ENCODE measurements around the gene DLEU7.

The DLEU7 gene

GRCh38 chr13:50842251-50842989 lies 1.1 kb downstream of the DLEU7 start:
- DNase-seq (ENCODE audit: low spot score), result no peak

DNA sequence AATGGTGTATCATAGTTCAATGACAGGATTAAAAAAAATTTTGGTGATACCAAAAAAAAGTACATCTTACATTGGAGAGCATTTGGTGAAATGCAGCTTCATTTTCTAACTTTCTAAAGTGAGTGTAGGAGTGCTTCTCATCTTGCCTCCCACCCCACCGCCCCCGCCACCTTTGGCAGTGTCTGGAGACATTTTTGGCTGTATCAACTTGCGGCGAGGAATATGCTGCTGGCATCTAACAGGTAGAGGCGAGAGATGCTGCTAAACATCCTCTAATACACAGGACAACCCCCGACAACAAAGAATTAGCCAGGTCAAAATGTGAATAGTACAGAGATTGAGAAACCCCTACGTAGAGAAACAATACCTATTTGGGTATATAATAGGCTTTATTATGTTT lies 1.7 kb downstream of the DLEU7 start:
- no peak for DNase-seq (ENCODE audit: low spot score)

GRCh38 chr13:50840284-50840683 lies 3.2 kb downstream of the DLEU7 start:
- DNase-seq (ENCODE audit: low spot score), result no peak

- DNase-seq (ENCODE audit: low spot score), result no peak
These were observed 3.7 kb downstream of the DLEU7 start for GRCh38 chr13:50839828-50840227.

DNA sequence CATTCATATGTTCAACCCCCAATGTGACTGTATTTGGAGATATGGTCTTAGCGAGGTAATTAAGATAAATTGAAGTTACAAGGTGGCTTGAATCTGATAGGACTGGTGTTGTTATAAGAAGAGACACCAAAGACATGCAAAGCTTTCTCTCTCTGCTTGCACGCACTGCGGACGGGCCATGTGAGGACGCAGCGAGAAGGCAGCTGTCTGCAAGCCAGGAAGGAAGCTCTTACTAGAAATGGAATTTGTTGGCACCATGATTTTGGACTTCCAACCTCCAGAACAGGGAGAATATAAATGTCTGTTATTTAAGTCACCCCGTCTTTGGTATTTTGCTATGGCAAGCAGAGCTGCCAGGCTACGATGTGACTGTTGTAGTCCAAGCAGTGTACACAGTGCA lies 4.8 kb downstream of the DLEU7 start:
- DNase-seq (ENCODE audit: low spot score), result no peak

DNA sequence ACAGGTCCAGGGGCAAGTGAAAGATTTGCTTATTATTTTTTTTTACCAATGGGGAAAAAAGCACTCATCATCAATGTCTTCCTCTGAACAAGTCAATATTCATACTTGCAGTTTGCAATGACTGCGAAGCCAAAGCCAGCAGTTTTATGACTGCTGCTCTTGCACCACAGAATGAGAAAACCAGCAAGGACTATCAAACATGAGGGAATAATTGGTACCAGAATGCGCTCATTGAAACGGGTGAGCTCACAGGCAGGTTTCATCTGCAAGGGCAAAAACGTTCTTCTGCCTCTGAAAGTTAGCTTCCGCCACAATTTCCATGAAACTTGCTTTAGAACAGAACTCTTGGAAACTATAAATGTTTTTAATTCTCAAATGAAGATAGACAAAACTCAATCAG lies 5.5 kb downstream of the DLEU7 start:
- no peak for DNase-seq (ENCODE audit: low spot score)

DNA sequence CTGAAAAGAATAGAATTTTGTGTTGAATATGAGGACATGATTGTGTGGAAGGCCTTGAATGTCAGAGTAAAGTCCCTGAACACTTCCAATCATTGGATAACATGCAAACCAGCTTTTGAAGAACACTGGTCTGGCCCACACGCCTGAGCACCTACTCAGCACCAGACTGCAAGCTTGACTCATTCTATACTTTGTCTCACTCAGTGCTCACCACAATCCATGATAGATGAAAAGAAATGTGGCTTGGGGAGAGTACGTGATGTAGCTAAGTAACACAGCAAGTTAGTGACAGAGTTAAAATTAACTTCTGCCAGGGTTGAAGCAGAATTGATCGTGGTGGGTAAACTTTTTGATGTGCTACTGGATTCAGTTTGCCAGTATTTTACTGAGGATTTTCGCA lies 12.0 kb downstream of the DLEU7 start:
- DNase-seq (ENCODE audit: low spot score), result no peak

GRCh38 chr13:50829896-50830295 lies 13.6 kb downstream of the DLEU7 start:
- no peak for DNase-seq (ENCODE audit: low spot score)

DNA sequence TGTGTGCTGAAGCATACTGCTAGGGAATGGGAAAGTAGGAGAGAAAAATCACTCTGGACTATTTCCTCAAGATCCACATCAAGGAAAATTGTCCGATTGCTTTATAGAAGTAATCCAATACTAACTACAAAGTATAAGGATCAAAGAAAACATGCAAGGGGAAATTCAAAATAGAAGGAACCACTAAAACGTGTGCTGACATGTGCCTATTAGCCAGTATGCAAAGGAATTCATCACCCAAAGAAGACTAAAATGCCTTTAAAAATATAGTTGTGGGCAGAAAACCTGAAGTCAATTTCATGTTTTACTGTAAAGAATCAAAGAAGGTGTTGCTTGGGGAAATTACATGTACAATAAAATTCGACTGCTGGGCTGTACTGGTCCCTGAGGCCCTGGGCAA lies 14.3 kb downstream of the DLEU7 start:
- no peak for DNase-seq (ENCODE audit: low spot score)

- no peak for DNase-seq (ENCODE audit: low spot score)
These were observed 17.5 kb downstream of the DLEU7 start for GRCh38 chr13:50826035-50826434.

DNA sequence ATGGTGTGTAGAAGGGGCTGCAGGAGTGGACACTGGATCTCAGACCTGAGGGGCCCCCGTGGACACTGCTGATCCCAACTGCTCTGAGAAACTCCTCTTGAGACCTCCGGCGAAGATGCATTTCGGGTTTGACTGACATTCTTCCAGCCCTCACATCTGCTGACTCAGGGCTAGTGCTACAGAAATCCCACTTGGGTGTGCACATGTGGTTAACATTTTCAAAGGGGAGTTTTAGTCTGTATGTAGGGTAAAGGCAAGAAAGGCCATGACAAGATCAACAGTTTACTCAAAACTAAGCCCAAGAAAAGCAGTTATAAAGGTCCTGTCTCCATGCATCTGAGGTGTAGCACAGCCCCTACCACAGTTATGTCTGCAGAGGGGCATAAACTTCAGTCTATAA lies 31.2 kb downstream of the DLEU7 start:
- no peak for DNase-seq (ENCODE audit: low spot score)

DNA sequence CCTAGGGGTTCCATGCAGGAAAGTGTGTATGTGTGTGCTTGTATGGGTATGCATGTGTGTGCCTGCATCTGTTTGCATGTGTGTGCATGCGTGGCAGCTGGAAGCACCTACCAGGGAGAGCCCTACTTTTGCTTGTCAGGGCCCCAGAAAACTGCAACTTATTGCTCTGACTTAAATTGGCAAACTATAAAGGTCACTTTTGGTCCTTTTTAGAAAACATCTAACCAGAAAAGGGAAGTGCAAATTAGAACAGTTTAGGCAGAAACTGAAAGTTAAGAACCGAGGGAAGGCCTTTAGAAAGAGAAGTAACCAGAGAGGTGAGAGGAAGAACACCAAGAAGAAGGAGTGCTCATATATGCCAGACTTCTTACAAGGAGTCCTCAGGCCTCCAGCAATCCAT lies 32.5 kb downstream of the DLEU7 start:
- DNase-seq (ENCODE audit: low spot score), result no peak

DNA sequence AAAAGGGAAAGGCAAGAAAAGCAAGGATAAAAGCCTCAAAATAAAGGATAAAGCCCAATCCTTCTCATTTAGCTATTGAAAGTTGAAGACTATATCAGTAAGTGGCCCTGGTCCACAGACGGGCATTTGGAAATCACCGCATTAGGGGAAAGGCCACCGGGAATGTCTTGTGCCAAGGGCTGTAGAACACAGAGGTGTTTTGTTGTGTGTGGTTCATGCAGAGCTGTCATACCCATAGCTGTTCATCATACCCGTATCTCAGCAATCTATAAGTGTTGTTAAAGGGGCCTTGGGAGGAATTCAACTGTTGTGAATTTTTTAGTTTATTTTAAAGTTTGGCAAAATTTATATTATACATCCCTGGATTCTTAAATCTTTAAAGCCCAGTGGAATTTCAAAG lies 33.0 kb downstream of the DLEU7 start:
- DNase-seq (ENCODE audit: low spot score), result no peak

DNA sequence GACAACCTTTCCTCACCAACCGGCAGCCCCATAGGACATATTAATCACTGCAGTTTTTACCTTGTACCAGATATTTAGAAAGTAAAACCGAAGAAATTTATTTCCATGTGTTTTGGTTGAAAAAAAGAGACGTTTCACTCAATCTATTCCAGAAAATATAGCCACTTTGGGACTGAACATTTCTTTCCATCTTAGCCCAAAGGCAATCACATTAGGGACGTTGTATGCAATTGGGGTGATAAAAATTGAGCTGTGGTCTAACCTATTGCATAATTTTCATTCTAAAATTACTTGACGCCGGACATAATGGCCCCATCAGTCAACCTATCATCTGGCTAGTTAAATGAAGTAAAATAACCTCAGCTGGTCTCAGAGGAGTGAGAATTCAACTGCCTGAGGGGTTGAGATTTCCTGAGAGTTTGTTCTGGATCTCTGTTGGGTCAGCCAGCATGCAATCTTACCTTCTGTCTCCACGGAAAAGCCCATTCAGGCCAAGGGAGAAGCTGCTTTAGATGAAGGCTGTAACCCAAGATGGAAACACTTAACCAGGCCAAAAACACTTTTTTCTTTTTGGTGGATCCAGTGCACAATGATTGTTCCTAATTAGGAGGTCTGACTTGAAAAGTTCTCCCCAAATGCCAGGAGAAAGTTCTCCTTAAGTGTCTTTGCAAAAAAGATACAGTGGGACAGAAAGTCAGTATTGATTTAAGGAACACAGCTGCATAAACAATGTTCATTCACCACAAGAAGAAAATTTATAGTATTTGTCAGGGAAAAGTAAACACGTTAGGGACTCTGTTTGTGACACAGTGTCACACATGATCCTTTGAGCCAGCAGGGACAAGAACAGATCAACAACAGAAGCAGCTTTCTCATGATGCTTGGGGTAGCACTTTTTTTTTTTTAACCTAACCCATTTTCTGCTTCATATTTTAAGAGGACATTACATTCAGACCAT lies 34.1 kb downstream of the DLEU7 start:
- no peak for DNase-seq (ENCODE audit: low spot score)

- no peak for DNase-seq (ENCODE audit: low spot score)
These were observed 37.7 kb downstream of the DLEU7 start for GRCh38 chr13:50805805-50806204.

DNA sequence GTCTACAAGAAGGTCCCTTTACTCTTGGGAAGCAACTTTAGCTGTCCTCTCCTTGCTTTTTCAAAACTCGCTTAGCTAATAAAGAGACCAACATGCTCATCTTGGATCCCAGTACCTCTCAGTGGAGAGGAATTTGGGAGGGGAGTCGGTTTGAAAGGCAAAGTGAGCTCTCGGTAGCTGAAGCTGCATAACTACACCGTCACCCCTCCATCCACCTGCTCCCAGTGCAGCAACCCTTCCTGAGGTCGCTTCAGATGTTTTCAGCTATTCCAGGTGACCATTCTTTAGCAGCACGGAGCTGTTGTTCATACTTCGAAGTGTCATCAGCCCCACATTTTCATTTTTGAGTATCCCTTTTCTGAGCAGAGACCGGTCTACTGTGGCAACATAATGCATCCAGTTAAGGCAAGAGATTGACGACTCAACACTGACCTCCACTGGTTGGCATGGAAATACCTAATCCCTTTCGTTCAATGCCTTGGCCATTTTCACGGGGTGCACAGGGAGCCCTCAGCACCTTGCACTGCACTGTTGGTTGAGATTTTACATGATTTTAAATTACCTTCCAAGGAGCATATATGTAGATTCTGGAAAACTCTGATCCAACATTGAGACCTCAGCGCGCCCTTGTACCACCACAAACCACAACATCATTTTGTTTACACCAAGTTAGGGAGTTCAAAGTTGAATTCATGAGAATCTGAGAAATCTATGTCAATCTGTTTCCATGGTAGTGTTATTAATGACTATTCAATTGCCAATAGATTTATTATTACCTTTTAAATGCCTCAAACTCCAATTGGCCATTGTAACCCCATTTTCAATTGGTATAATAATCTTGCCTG lies 42.2 kb downstream of the DLEU7 start:
- peak; percentile 70 for DNase-seq (ENCODE audit: low spot score)

GRCh38 chr13:50800091-50800739 lies 43.3 kb downstream of the DLEU7 start:
- no peak for DNase-seq (ENCODE audit: low spot score)

- DNase-seq (ENCODE audit: low spot score), result no peak
These were observed 44.6 kb downstream of the DLEU7 start for GRCh38 chr13:50798923-50799322.

DNA sequence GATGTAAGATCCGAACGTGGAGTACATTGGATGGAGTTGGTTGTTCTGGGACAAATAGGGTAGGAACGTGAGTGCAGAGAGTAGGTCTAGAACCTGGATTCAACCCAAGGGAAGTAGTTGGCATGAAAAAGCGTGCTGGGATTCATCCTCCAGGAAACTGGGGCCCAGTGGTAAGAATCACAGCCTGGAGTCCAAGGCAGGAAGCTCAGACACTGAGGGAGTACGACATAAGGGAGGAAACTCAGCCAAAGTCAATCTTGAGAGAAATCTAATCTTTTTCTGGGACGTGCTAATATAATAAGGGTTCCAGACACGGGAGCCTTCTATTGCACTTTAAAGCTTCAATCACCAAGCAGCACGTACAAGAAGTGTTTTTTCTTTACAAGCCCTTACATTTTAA lies 46.4 kb downstream of the DLEU7 start:
- DNase-seq (ENCODE audit: low spot score), result no peak

GRCh38 chr13:50796463-50796862 lies 47.0 kb downstream of the DLEU7 start:
- no peak for DNase-seq (ENCODE audit: low spot score)

DNA sequence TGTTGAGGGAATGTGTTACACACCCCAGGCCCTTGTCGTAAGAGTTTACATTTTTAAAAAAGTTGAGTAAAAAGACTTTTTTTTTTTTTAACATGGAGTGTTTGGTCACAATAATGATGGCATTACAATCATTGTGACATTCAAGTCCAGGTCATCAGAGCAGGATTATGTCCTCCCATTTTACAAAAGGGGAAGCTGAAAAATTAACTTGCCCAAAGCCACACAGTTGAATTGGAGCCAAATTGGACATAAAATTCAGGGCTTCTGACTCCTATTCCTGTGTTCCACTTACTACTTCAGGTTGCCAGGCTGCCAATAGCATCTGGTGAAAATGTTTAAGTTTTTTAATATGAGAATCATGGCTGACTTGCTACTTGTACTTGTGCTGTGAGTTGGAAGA lies 49.3 kb downstream of the DLEU7 start:
- no peak for DNase-seq (ENCODE audit: low spot score)

- DNase-seq (ENCODE audit: low spot score), result no peak
These were observed 50.5 kb downstream of the DLEU7 start for GRCh38 chr13:50793026-50793425.

Measured in ecto neural progenitor cell (in vitro differentiated cells).